ENCODE data around the gene CRAT.

- TF ChIP-seq CTCF (IDR thresholded peaks at IDR 0.05; ENCODE audit: poor library complexity) (no peak), EZH2 (IDR thresholded peaks at IDR 0.05; ENCODE audit: borderline replicate concordance) (no peak), EZH2phosphoT487 (IDR thresholded peaks at IDR 0.05; ENCODE audit: low read depth, severe bottlenecking, unreplicated experiment) (no peak)
Measured at GRCh38 chr9:129060991-129061390, 49.6 kb downstream of the CRAT start.

All from hepatocyte (in vitro differentiated cells).